GM21447 (cell line): ENCODE results near the gene MECR.
A peak's percentile ranks its signal among the peaks of the same experiment; 100 is the strongest.

ENCODE experiments used
- ATAC-seq: cut with Tn5 transposase; IDR thresholded peaks from one replicate; pipeline ENCODE4 v1.9.1; 2021; ENCODE audit not compliant: unreplicated experiment

MECR gene

DNA sequence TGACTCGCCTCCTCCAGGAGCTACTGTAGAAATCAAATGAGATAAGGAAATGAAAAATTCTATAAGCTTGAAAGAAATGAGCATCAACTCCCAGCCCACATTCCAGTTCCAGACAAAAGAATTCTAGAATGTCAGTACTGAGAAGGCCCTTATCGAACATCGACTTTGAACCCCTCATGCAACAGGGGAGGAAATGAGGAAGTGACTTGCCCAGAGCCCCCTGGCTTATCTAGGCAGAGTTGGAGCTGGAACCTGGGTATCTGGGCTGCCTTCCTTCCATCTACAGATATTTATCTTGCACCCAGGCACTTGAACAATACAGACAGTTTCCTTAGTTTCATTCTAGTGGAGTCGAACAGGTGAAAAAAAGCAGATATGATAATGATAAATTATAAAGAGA lies 22.3 kb downstream of the MECR start:
- ATAC-seq, result no peak

DNA sequence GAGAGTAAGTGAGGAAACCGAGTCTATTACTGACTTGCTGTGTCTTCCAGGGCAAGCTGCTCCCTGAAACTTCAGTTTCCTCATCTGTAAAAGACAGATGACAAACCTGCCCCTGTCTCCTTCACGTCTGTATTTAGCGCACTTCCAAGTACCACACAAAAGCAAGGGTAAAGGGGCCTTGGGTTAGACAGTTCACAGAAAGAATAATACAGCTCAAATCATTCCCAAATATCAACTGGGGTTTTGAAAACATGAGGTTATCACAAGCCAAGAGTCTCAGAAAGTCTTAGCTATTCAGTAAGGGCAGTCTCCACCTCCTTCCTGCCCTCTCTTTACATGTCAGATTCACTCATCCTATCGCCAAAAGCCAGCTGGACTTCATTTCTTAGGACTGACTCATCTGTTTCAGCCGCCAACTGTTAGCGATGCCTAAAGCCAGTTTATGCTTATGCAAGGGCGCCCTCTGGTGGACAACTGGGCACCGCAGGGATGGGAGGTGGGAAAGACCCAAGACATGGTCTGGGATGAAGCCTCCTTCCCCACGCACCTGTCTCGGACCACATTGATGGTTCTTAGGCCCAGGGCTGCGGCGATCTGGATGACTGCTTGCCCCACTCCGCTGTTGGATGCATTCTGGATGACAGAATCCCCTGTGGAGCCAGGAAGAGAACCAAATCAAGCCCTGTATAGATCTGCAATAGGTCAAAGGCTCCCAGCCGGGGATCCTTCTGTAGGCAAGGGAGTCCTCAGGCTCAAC lies 28.0 kb downstream of the MECR start:
- peak; percentile 77 for ATAC-seq

DNA sequence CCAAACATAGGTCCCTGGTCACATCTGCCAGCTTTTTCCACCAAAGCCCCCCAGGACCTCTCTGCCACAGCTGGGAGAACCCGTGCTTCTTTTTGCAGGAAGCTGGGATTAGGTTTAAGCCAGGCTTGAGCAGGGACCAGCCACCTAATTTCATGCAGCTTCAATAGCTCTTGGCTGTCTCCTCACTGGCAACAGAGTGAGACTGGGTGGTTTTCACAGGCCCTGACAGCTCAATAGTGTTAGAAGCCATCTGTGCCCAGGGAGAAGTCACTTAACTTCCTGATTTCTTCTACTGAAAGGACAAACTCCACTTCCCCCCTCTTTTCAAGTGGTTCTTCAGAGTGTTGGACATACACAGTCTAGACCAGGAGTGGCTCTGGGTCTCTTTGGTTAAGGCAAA lies 28.7 kb downstream of the MECR start:
- no peak for ATAC-seq

DNA sequence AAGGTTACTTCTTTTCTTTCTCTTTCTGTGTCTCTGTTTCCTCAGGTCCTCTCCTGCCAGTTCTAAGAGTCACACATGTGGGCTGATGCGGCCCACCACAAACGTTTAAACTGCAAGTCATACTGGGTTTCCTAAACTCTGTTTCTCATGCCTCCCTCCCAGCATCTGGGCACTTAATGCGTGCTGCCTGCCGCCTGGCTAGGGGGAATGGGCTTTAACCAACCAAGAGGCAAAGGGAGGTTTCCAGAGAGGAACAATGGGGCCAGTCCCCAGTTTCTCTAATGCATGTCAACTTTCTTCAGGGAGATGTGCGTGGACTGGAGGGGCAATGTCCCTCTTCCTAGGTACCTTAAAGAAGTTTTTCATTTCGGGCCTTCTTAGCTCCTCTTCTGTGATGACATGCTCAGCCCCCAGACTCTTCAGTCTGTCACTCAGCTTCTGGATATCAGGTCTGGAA lies 29.1 kb downstream of the MECR start:
- no peak for ATAC-seq

DNA sequence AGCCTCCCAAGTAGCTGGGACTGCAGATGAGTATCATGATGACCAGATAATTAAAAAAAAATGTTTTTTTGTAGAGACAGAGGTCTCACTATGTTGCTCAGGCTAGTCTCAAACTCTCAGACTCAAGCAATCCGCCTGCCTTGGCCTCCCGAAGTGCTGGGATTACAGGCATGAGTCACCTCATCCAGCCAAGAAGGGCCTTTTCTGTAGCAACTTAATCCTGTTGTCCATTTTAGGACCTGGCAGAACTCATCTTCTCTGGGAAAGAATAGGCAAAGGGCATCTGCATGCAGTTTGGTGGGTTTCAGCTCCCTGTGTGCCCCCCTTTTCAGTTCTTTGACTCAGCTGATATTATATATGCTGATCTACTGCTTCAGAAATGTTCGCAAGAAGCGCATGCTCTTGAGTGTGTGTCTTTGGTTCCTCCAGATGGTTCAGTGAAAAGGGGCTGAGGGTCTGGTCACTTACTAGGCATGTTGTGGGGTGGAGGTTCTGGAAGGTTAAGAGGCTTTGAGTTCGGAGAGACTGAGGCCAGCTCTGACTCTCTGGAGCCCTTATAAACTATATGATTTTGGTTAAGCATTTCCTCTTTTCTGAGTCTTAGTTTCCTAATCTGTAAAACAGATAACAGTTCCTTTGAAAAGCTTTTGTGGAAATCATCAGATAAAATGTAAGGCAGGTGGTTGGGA lies 29.7 kb downstream of the MECR start:
- ATAC-seq, result no peak

DNA sequence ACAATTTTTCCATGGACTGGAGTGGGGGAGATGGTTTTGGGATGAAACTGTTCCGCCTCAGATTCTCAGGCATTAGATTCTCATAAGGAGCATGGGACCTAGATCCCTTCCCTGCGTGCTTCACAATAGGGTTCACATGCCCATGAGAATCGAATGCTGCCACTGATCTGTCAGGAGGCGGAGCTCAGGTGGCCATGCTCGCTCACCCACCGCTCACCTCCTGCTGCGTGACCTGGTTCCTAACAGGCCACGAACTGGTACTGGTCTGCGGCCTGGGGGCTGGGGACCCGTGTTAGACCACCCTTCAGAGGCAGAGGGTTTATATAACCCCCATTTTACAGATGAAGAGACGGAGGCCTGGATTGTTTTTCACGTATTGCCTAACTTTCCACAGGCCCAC lies 32.7 kb downstream of the MECR start:
- no peak for ATAC-seq

DNA sequence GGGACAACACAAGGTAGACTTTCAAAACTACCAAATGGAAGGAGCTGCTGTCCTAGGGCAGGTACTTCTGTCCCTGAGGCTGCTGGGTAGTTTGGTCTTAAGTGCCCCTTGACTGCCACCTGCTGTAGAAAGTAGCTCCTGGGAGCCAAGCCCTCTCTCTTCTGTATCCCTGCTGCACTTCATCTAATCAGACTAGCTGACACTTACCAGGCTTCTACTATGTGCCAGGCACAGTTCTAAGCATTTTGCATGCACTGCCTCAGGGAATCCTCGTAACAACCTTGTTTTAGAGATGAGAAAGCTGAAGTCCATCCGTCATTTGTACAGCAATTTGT lies 33.2 kb downstream of the MECR start:
- no peak for ATAC-seq

DNA sequence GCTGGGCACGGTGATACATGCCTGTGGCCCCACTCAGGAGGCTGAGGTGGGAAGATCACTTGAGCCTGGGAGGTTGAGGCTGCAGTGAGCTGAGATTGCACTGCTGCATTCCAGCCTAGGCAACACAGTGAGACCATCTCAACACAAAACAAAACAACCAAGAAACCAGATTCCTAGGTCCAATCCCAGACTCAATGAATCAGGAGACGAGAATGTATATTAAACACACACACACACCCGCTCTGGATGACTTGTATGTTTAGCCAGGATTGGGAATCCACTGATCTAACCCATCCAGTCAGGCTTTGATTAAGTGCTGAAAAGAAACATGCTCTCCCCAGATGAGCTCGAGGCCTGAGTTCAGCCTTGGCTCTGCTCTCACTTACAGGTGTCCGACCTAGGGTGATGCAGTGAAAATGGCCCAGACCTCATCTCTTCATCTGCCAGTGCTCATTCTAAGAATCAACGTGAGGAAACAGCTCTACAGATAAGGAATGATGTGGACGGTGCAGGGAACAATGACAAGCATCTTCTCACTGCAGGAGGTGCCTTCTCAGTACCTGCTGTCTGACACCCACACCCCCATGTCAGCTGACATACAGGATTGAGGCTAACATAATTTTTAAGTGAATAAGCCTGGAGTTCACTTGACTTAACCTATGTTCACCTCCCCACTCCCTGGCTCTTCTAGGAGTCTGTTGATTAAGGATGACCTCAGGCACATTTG lies 33.7 kb downstream of the MECR start:
- ATAC-seq, result no peak

DNA sequence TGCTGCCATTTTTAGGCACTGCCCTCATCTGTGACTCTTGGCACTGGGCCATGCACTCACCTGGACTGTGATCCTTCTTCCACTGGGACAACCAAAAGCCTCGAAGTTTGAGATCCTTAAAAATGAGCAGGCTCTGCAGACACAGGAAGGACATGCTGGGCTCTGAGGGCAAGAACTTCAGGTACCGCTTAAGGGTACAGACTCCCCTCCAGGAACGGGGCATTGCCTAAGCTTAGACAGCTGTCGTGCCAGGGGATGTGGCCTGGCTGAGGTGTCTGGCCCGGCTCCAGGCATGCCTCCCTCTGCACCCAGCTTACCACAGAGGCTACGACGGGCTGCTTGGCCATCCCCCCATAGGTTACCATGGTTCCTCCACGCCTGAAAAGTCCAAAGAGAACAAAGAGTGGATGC lies 34.8 kb downstream of the MECR start:
- no peak for ATAC-seq

DNA sequence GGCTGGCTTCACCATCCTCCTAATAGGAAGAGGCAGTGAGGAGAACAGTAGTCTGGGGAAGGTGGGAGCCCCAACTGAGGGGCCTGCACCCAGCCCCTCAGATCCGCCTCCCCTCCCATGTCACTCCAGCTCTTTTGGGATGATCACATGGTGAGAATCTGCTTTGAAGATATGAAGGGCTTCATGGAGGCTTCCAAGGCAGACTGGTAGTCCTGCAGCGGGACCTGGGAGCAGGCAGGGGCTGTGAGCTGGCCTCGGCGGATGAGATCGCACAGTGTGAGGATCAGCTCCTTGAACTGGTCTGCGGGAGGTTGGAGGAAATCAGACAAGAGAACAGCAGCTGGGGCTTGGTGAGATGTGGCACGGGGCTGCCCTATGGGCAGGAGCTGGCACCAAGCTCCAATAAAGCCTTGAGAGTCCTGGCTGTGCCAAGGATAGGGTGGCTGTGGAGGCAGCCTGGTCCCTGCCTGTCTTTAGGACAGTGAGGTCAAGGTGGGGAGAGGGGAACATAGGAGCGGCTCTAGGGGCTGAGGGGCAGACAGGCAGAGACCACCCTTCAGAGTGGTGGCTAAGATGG lies 36.8 kb downstream of the MECR start:
- no peak for ATAC-seq

DNA sequence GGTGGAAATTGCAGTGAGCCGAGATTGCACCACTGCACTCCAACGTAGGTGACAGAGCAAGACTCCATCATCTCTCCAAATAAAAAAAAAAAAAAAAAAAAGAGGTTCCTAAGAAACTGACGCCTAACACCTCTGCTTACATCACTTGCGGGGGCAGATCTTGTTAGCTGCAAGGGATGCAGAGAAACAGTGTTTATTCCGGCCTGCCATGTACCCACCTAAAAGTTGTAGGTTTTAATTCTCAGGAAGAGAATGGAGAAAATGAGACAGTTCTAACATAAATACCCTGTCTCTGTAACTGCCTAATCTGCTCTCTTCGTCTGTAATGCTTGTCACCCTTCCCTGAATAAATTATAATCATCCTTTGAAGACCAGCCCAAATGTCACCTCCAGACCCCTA lies 40.0 kb downstream of the MECR start:
- ATAC-seq, result no peak

DNA sequence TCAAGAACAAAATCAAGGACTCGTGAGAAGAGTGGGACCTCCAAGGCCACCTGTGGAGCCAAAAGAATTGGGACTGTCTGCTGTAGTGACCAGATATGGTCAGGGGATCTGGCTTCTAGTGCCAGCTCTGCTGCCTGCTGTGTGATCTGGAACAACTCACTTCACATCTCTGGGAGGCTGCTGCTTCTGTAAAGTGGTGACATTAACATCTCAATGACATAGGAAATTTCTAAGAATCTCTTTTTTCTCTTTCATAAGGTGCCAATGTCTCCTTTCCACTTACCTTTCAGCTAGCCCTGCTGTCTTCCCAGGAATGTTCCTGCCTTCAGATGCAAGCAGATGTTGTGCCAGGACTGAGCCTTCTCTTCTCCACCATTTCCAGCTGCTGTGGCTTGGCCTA lies 44.0 kb downstream of the MECR start:
- ATAC-seq, result no peak

DNA sequence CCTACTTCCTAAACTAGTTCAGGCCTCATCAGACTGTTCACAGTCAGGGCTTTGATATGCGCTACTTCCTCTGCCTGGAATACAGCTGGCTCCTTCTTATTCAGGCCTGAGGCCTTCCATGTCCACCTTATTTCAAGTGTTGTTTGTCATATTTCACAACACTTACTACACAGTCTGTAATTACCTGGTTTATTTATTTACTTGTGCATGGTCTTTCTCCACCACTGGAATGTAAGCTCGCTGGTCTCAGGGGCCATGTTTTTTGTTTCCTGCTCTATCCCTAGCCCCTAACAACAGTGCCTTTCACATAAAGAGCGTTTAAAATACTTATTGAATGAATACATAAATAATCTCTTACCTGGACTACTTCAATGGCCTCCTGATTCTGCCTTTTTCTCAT lies 44.5 kb downstream of the MECR start:
- no peak for ATAC-seq

DNA sequence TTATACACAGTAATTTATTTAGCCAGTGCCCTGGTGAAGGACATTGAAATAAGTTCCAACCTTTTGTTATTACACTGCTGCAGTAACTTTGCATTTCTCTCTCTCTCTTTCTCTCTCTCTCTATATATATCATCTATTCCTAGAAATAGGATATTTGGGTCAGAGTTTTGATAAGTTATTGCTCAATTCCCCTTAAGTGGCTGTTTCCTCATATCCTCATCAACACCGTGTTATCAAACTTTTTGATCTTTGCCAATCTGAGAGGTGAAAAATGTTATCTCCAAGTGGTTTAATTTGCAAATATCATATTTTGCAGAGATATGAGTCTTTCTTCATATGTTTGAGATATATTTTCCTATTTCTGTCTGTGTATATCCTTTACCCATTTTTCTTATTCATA lies 47.4 kb downstream of the MECR start:
- no peak for ATAC-seq

DNA sequence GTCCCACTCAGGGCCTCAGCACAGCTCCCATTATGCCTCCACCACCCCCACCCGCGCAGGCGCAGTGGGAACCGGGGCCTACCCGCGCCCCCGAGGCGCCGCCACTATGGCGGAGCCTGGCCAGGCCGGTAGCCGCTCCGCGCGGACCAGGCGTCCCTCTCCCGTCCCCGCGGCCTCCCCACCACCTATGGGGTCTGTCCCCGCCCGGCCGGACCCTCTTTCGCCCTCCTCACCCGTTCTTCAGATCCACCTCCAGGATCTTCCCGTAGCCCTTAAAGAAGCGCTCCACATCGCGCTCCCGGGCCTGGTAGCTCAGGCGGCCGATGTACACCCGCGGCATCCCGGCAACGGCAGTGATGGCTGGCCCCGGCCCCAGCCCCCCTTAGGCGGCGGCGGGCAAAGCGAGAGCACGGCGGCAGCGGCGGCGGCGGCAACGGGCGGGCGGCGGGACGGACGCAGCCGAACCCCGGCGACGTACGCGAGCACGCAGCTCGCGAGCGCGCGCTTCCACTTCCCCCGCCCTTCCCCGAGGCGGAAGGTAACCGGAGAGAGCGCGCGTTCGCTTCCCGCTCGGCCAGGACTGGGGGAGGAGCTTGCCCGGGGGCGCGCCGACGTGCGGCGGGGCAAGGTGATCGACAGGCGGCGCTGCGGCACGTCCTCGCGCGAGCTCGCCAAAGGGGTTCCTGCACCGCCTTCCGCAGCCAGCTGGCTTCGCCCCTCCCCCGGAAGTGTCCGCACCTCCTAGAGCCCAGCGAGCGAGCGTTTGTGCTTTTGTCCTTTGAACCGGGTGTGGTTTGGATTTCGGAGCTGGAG lies 49.1 kb downstream of the MECR start, which contains the start of gene SRSF4:
SRSF4 (minus strand) TSS at position 488 of the 813 bp plus-strand sequence; CDS start at position 340, 148 bp downstream.
- ATAC-seq, result peak; percentile 73

DNA sequence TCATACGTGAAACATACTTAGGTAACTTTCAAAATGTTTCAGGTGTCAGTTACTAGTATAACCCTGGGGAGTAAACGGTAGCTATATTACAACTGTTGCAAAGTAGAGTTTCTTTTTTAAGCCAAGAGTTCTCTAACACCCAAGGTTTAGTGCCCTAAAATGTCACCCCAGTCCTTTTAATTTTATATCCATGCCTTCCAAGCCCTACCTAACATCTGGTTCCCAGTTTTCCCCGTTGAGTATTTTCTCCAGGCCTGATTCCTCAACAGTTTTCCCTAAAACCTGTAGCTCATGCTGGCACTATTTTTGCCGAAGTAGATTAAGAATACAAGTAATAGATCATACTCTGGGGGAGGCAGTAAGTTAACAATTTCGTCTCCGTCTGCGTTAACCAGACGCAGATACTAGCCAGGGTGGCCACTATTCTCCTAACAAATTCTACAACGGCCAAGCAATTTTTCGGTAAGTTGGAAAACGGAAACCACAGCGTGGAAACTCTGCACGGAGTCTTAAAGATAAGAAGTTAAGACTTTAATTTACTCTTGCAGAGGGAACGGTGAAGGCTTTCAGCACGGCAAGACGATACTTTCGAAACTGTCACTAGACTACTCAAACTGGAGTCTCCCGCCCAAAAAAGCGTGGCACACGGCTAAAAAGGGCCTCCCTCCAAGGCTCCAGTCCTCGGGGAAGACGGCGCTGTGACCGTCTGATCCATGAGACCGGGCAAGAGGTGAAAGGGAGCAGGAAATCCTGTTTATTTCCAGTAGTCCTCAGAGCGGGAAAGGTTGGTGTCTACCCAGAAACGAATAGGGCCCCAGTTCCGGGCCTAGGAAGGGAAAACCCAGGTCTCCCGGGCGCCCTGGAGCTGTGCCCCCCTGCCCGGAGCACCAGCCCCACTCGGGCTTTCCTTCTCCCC lies 50.0 kb downstream of the MECR start:
- peak; percentile 11 for ATAC-seq

DNA sequence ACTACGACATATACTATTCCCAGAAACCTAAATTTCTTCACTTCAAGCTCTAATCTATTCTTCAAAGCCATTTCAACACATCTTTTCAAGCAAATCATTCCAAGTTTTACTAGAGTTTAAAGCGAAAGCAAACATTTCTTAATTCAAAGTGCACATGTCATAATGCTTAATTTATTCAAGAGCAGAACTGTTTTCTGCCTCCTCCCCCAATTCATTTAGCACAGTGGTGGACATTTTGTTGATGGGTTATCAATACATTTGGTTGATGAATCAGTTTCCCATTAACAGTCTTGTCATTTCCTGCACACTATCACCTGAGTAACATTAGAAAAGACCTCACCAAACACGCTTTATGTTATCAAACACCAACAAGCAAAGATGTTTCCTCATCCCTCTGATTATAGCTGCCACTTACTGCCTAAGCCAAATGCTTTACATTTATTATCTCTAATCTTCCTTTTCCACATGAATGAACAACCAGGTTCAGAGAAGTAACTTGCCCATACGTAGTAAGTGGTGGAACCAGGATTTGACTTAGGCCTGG lies 51.0 kb downstream of the MECR start:
- no peak for ATAC-seq

DNA sequence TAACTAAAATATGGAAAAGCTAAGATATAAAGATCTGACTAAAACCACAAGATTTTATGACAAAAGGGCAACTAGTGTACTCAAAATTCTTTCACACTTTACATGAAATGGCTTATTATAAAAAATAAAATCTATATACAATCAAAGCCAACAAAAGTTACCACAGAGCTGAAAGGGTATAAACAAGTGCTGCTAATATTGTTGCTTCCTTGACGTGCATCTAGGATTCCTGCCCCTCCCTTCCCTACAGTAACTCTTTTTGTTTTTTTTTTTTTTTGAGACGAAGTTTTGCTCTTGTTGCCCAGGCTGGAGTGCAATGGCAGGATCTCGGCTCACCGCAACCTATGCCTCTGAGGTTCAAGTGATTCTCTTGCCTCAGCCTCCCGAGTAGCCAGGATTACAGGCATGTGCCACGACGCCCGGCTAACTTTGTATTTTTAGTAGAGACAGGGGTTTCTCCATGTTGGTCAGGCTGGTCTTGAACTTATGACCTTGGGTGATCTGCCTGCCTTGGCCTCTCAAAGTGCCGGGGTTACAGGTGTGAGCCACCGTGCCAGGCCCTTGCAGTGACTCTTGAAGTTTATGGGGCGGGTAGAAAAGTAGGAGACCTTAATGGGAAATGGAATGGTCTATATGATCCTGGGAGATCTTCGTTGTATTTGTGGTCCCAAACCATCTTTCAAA lies 53.6 kb downstream of the MECR start:
- no peak for ATAC-seq

DNA sequence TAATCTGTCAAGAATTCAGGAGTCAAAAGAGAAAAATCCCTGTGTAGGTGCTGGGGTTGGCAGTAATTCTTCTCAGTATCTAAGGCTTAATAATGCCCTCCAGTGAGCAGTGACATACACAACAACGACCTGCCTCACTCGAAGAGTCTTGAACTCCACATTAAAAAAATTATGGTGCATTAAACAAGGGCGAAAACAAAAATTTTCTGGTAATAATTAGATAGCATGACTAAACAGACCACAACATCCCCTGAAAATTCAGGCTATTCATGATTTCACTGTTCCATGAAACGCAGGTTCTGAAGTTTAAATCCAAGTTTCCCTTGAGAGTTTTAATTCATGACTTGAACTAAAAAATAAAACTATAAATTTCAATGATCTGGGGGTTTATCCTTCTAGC lies 54.2 kb downstream of the MECR start:
- no peak for ATAC-seq
